Muscle layer of duodenum (tissue), 2 donors: Measurements from ENCODE around the gene CRBN.
A peak's percentile ranks its signal among the peaks of the same experiment; 100 is the strongest.

ENCODE experiments used
- H3K27ac ChIP-seq: one replicate; pipeline ENCODE4 v1.7.0; 2013; ENCODE audit warnings: mild to moderate bottlenecking, low read length
- H3K27me3 ChIP-seq: one replicate; pipeline ENCODE4 v1.7.0; 2013; ENCODE audit warnings: low read depth, mild to moderate bottlenecking, control low read depth, low read length
- H3K36me3 ChIP-seq, 2 donors: one replicate each; pipeline ENCODE4 v1.7.0; 2013; ENCODE audit warnings: low read length in 2 of 2, control low read depth in 1 of 2, mild to moderate bottlenecking in 1 of 2; ENCODE audit not compliant: insufficient read depth in 2 of 2, control insufficient read depth in 1 of 2
- H3K4me1 ChIP-seq, 2 donors: one replicate each; pipeline ENCODE4 v1.7.0; 2013; ENCODE audit warnings: low read length in 2 of 2, mild to moderate bottlenecking in 2 of 2, control low read depth in 1 of 2, moderate library complexity in 1 of 2; ENCODE audit not compliant: insufficient read depth in 2 of 2, control insufficient read depth in 1 of 2
- H3K4me3 ChIP-seq, 2 donors: one replicate each; pipeline ENCODE4 v1.7.0; 2013; ENCODE audit warnings: low read length in 2 of 2, low read depth in 1 of 2, mild to moderate bottlenecking in 1 of 2
- H3K9me3 ChIP-seq, 2 donors: one replicate each; pipeline ENCODE4 v1.7.0; 2013; ENCODE audit warnings: low read length in 2 of 2, control low read depth in 1 of 2, mild to moderate bottlenecking in 1 of 2; ENCODE audit not compliant: control insufficient read depth in 1 of 2
- donor health status: healthy.

Gene CRBN

GRCh38 chr3:3194861-3195260 is 15.4 kb upstream of the CRBN start:
- no peaks in the 10 kb centered on the region for H3K36me3 ChIP-seq
- H3K27ac ChIP-seq, result no peak overlapping the region
- no peaks in the 10 kb centered on the region for H3K9me3 ChIP-seq
- H3K4me3 ChIP-seq, result no peak overlapping the region
- no peaks in the 10 kb centered on the region for H3K27me3 ChIP-seq
- H3K4me1 ChIP-seq, result no peaks in the 10 kb centered on the region

GRCh38 chr3:3192286-3192675 is 12.8 kb upstream of the CRBN start:
- H3K4me1 ChIP-seq, result no peaks in the 10 kb centered on the region
- peaks cover 0 to 1% of the 10 kb centered on the region in 2 donors for H3K9me3 ChIP-seq
- no peaks in the 10 kb centered on the region for H3K27me3 ChIP-seq
- no peak overlapping the region for H3K27ac ChIP-seq
- H3K36me3 ChIP-seq, result no peaks in the 10 kb centered on the region
- no peak overlapping the region for H3K4me3 ChIP-seq

- Histone ChIP-seq H3K4me1 (no peaks in the 10 kb centered on the region), H3K4me3 (no peak overlapping the region), H3K27ac (no peak overlapping the region), H3K36me3 (no peaks in the 10 kb centered on the region), H3K27me3 (no peaks in the 10 kb centered on the region), H3K9me3 (peaks cover 0 to 6% of the 10 kb centered on the region in 2 donors)
Observed at GRCh38 chr3:3191675-3192285, 12.3 kb upstream of the CRBN start.

GRCh38 chr3:3189961-3190360 is 10.5 kb upstream of the CRBN start:
- no peaks in the 10 kb centered on the region for H3K27me3 ChIP-seq
- H3K9me3 ChIP-seq, result peaks cover 0 to 14% of the 10 kb centered on the region in 2 donors
- H3K4me1 ChIP-seq, result no peaks in the 10 kb centered on the region
- no peak overlapping the region for H3K27ac ChIP-seq
- H3K4me3 ChIP-seq, result no peak overlapping the region
- H3K36me3 ChIP-seq, result no peaks in the 10 kb centered on the region

GRCh38 chr3:3189102-3189727 is 9.7 kb upstream of the CRBN start:
- H3K27me3 ChIP-seq, result no peaks in the 10 kb centered on the region
- no peaks in the 10 kb centered on the region for H3K4me1 ChIP-seq
- H3K27ac ChIP-seq, result no peak overlapping the region
- H3K9me3 ChIP-seq, result peaks cover 0 to 14% of the 10 kb centered on the region in 2 donors
- no peak overlapping the region for H3K4me3 ChIP-seq
- no peaks in the 10 kb centered on the region for H3K36me3 ChIP-seq

GRCh38 chr3:3184876-3185275 is 5.4 kb upstream of the CRBN start:
- Histone ChIP-seq H3K36me3 (no peaks in the 10 kb centered on the region), H3K4me3 (no peak overlapping the region), H3K27ac (no peak overlapping the region), H3K9me3 (peaks cover 0 to 14% of the 10 kb centered on the region in 2 donors), H3K4me1 (no peaks in the 10 kb centered on the region), H3K27me3 (no peaks in the 10 kb centered on the region)

- Histone ChIP-seq H3K4me1 (peaks cover 12 to 28% of the 10 kb centered on the region in 2 donors), H3K9me3 (no peaks in the 10 kb centered on the region), H3K36me3 (no peaks in the 10 kb centered on the region), H3K27me3 (no peaks in the 10 kb centered on the region), H3K27ac (no peak overlapping the region), H3K4me3 (no peak overlapping the region)
Observed at GRCh38 chr3:3180456-3180855, 965 bp upstream of the CRBN start.

- Histone ChIP-seq H3K4me1 (peaks cover 12 to 28% of the 10 kb centered on the region in 2 donors), H3K27ac (peak overlapping the region; percentile 74)
Observed at GRCh38 chr3:3178498-3179328, 778 bp downstream of the CRBN start.

GRCh38 chr3:3177861-3178497 is 1.5 kb downstream of the CRBN start:
- H3K4me3 ChIP-seq, result peak overlapping the region; percentile 99
- peak overlapping the region; percentile 74 for H3K27ac ChIP-seq
- H3K36me3 ChIP-seq, result peaks cover 6 to 15% of the 10 kb centered on the region in 2 donors
- H3K27me3 ChIP-seq, result no peaks in the 10 kb centered on the region
- H3K4me1 ChIP-seq, result peaks cover 12 to 28% of the 10 kb centered on the region in 2 donors
- no peaks in the 10 kb centered on the region for H3K9me3 ChIP-seq

More at GRCh38 chr3:3178498-3179328, 778 bp downstream of the CRBN start:
- H3K36me3 ChIP-seq, result peaks cover 5 to 8% of the 10 kb centered on the region in 2 donors
- no peaks in the 10 kb centered on the region for H3K9me3 ChIP-seq
- no peaks in the 10 kb centered on the region for H3K27me3 ChIP-seq
- peak overlapping the region; percentile 99 for H3K4me3 ChIP-seq

- H3K36me3 ChIP-seq, result peaks cover 29 to 51% of the 10 kb centered on the region in 2 donors
Observed at GRCh38 chr3:3172627-3173026, 6.9 kb downstream of the CRBN start.

GRCh38 chr3:3170998-3171397 is 8.5 kb downstream of the CRBN start:
- H3K27me3 ChIP-seq, result no peaks in the 10 kb centered on the region
- no peaks in the 10 kb centered on the region for H3K9me3 ChIP-seq
- no peak overlapping the region for H3K4me3 ChIP-seq
- H3K36me3 ChIP-seq, result peaks cover 42 to 66% of the 10 kb centered on the region in 2 donors
- peaks cover 0 to 12% of the 10 kb centered on the region in 2 donors for H3K4me1 ChIP-seq
- H3K27ac ChIP-seq, result no peak overlapping the region

More at GRCh38 chr3:3172627-3173026, 6.9 kb downstream of the CRBN start:
- H3K4me3 ChIP-seq, result no peak overlapping the region
- H3K4me1 ChIP-seq, result peaks cover 0 to 21% of the 10 kb centered on the region in 2 donors
- peak overlapping the region; percentile 41 for H3K27ac ChIP-seq
- H3K27me3 ChIP-seq, result no peaks in the 10 kb centered on the region
- no peaks in the 10 kb centered on the region for H3K9me3 ChIP-seq
